ENCODE results near the gene GSDME. TPM values are rescaled to one million over a fixed set of nuclear protein-coding genes. Genes with fewer than 3 reads are reported as not detected.

The GSDME gene
- total RNA-seq, 4 donors from 2014 or later, result 0.42 to 9.2 (median 2.1) TPM

GRCh38 chr7:24718977-24719491, 38.2 kb downstream of the GSDME start:
- no peak overlapping the region for H3K4me3 ChIP-seq (ENCODE audit: low read depth, poor library complexity, severe bottlenecking)
- intact Hi-C loops (cut with DNase I; ENCODE audit: low total_unique reads), result no loop called here
- 75 to 78% methylated on average over 13 of the region's 13 CpGs for WGBS, 2 donors
- no peak for TF ChIP-seq POLR2A (IDR thresholded peaks at IDR 0.05)
- TF ChIP-seq, protein P1, sequence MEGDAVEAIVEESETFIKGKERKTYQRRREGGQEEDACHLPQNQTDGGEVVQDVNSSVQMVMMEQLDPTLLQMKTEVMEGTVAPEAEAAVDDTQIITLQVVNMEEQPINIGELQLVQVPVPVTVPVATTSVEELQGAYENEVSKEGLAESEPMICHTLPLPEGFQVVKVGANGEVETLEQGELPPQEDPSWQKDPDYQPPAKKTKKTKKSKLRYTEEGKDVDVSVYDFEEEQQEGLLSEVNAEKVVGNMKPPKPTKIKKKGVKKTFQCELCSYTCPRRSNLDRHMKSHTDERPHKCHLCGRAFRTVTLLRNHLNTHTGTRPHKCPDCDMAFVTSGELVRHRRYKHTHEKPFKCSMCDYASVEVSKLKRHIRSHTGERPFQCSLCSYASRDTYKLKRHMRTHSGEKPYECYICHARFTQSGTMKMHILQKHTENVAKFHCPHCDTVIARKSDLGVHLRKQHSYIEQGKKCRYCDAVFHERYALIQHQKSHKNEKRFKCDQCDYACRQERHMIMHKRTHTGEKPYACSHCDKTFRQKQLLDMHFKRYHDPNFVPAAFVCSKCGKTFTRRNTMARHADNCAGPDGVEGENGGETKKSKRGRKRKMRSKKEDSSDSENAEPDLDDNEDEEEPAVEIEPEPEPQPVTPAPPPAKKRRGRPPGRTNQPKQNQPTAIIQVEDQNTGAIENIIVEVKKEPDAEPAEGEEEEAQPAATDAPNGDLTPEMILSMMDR (IDR thresholded peaks at IDR 0.05), result no peak
- peak; percentile 7 to 49 for DNase-seq (ENCODE audit: low spot score in 2 of 2)

- WGBS, 2 donors, result 79 to 93% methylated on average over 5 of the region's 5 CpGs
- no peak for TF ChIP-seq POLR2A (IDR thresholded peaks at IDR 0.05)
- TF ChIP-seq, protein P1 (IDR thresholded peaks at IDR 0.05), result no peak
- intact Hi-C loops (cut with DNase I; ENCODE audit: low total_unique reads), result no loop called here
- DNase-seq (ENCODE audit: low spot score in 2 of 2), result peak in 1 of 2 donors; percentile 59
- H3K4me3 ChIP-seq (ENCODE audit: low read depth, poor library complexity, severe bottlenecking), result no peak overlapping the region
These were observed 38.8 kb downstream of the GSDME start for GRCh38 chr7:24718431-24718831.

GRCh38 chr7:24717694-24718320, 39.5 kb downstream of the GSDME start:
- WGBS, 2 donors, result 72 to 75% methylated on average over 7 of the region's 7 CpGs
- no peak for TF ChIP-seq POLR2A (IDR thresholded peaks at IDR 0.05)
- TF ChIP-seq, protein P1 (IDR thresholded peaks at IDR 0.05), result no peak
- no peak overlapping the region for H3K4me3 ChIP-seq (ENCODE audit: low read depth, poor library complexity, severe bottlenecking)
- intact Hi-C loops (cut with DNase I; ENCODE audit: low total_unique reads), result no loop called here
- DNase-seq (ENCODE audit: low spot score in 2 of 2), result peak; percentile 9 to 53

DNA sequence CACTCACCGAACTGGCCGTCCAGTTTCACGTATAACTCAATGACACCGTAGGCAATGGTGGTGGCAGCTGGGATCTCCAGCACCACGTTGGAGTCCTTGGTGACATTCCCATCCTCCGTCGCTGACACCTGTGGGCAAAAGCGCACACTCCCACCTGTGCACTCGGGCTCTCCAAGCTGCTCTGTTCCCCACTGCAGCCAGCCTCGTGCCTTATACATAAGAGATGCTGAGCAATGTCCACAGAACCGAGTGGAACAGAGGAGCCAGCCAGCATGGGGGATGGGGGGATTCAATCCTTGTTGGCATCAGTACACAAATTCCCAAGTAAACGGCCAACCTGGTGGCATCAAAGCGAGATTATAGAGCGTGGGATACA, 40.0 kb downstream of the GSDME start:
- no peak for TF ChIP-seq POLR2A (IDR thresholded peaks at IDR 0.05)
- TF ChIP-seq, protein P1 (IDR thresholded peaks at IDR 0.05), result no peak
- peak in 1 of 2 donors; percentile 10 for DNase-seq (ENCODE audit: low spot score in 2 of 2)
- intact Hi-C loops (cut with DNase I; ENCODE audit: low total_unique reads), result no loop called here
- no peak overlapping the region for H3K4me3 ChIP-seq (ENCODE audit: low read depth, poor library complexity, severe bottlenecking)
- WGBS, 2 donors, result 89 to 94% methylated on average over 14 of the region's 14 CpGs

GRCh38 chr7:24716480-24717246, 40.6 kb downstream of the GSDME start:
- WGBS, 2 donors, result 91 to 92% methylated on average over 9 of the region's 9 CpGs
- TF ChIP-seq, protein P1 (IDR thresholded peaks at IDR 0.05), result no peak
- TF ChIP-seq POLR2A (IDR thresholded peaks at IDR 0.05), result no peak

More at GRCh38 chr7:24716480-24717246, 40.6 kb downstream of the GSDME start:
- peak in 1 of 2 donors; percentile 4 for DNase-seq (ENCODE audit: low spot score in 2 of 2)
- intact Hi-C loops (cut with DNase I; ENCODE audit: low total_unique reads), result no loop called here
- H3K4me3 ChIP-seq (ENCODE audit: low read depth, poor library complexity, severe bottlenecking), result no peak overlapping the region

Measured in lower leg skin (tissue), 4 donors.